ENCODE measurements around the gene PLXNB1. TPM values are rescaled to one million over a fixed set of nuclear protein-coding genes. Genes with fewer than 3 reads are reported as not detected.
"Not testable (repeated sequence)": the region's sequence is repeated elsewhere in the genome, so short reads cannot be mapped to it uniquely, and the experiment has no call there.

PLXNB1 gene
- total RNA-seq, 1 experiment from 2014 or later, result 23.4 TPM

- DNase-seq (ENCODE audit: low read depth), result no peak
These were observed 23.1 kb downstream of the PLXNB1 start for GRCh38 chr3:48406443-48407431.

- no peak for DNase-seq (ENCODE audit: low read depth)
These were observed 23.9 kb downstream of the PLXNB1 start for GRCh38 chr3:48405971-48406370.

GRCh38 chr3:48405343-48405881, 24.5 kb downstream of the PLXNB1 start:
- DNase-seq (ENCODE audit: low read depth), result no peak

- DNase-seq (ENCODE audit: low read depth), result no peak
These were observed 25.2 kb downstream of the PLXNB1 start for GRCh38 chr3:48404440-48405342.

DNA sequence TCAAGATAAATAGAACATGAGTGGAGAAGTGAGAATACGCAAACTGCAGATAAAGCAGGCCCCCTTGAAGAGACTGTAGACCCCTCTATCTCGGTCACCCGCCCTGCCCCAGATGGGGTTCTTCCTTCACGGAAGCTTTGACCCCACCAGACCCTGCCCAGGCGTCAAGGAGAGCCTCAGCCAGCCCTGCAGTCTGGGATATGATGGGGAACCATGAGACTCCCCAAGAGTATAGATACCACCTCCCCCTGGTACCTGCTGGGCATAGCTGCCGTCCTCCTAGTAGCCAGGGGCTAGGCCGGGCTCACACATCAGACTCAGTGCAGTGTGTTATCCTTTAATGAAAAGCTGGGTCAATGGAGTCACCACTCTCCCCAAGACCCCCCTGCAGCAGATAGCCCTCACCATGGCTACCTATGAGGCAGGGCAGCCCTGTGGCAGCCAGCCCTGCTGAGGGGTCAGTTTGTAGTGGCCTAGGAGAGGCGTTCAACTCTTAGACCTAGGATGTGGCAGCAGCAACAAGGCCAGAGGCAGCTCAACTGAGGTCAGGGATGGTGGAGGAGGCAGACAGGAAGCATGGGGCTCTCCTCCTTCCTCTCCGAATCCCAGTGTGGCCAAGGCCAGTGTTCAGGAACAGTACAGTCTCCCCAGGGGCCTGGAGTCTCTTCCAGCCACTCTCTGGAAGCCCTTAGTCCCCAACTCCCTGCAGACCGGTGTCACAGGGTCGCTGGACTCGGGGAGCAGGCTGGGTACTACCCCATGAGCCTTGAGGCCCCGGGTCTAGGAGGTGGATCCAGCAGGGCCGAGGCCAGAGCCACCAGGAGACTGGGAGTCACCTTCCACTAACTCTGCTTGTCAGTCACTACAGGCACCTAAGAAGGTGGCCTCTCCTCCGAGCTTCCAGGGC, 26.1 kb downstream of the PLXNB1 start:
- no peak for DNase-seq (ENCODE audit: low read depth)

- no peak for DNase-seq (ENCODE audit: low read depth)
These were observed 27.0 kb downstream of the PLXNB1 start for GRCh38 chr3:48402907-48403306.

GRCh38 chr3:48402281-48402732, 27.6 kb downstream of the PLXNB1 start:
- DNase-seq (ENCODE audit: low read depth), result peak; percentile 90

DNA sequence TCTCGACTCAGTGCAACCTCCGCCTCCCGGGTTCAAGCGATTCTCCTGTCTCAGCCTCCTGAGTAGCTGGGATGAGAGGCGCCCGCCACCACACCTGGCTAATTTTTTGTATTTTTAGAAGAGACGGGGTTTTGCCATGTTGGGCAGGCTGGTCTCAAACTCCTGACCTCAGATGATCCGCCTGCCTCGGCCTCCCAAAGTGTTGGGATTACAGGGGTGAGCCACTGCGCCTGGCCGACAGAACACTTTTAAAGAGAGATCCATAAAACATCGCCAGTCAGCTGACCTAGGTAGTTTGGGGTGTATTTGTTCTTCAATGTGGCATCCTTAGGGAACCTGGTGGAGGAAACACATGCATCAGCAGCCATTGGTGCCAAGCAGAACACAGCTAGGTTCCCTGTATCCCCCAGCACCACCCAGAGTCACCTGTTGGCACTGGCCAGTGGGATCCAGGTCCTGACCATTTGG, 28.4 kb downstream of the PLXNB1 start:
- DNase-seq (ENCODE audit: low read depth), result not testable (repeated sequence)

DNA sequence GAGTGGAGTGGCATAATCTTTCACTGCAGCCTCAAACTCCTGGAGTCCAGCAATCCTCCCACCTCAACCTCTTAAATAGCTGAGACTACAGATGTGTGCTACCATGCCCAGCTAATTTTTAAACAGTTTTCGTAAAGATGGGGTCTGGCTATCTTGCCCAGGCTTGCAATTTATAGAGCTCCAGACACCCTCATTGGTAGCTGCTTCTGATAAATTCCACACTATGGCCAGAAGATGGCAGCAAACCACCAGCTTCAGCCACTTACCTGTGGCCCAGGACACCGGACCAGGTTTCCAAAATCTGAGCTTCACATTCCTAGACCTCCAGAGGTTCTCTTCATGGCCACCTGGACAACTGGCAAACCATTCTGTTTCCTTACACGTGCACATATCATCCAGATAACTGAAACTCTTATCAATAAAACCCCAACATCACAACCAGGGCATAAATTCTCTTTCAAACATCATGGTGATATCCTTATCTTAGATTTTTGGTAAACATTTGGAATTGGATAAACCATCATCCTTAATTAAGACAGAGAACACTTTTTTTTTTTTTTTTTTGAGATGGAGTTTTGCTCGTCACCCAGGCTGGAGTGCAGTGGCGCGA, 29.0 kb downstream of the PLXNB1 start:
- DNase-seq (ENCODE audit: low read depth), result peak; percentile 57

DNA sequence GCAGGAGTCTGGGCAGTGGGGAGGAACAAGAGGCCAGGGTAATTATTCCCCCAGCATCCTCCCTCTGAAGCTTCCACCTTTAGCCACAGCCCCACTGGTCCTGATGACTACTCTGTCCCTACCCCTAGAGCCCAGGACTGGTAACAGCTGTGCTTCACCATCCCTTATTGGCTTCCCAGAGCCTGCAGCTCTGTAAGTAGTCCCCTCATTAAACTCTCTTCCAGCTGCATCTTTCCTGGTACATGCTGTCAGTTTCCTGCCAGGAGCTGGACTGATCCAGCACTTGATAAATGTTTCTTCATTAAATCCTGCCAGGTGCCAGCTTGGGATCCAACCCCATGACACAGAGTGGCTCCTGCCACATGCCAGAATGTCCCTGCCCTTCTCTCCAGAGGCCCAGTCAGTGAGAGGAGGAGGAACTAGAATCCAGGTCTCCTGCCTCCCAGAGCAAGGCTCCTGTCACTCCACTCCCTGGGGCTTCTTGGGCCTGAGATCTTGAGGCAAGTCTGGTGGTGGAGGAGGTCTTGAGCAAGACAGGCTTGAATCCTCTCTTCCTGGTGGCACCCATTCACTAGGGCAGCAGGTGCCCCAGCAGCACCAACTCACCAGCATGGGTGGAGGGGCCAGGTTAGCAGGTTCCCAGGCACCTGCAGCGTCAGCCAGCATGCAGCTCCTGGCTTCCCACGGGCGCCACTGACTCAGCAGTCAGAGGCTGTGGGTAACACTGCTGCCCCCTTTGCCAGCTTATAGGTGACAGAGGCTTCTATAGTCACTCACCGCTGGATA, 30.3 kb downstream of the PLXNB1 start:
- DNase-seq (ENCODE audit: low read depth), result no peak

DNA sequence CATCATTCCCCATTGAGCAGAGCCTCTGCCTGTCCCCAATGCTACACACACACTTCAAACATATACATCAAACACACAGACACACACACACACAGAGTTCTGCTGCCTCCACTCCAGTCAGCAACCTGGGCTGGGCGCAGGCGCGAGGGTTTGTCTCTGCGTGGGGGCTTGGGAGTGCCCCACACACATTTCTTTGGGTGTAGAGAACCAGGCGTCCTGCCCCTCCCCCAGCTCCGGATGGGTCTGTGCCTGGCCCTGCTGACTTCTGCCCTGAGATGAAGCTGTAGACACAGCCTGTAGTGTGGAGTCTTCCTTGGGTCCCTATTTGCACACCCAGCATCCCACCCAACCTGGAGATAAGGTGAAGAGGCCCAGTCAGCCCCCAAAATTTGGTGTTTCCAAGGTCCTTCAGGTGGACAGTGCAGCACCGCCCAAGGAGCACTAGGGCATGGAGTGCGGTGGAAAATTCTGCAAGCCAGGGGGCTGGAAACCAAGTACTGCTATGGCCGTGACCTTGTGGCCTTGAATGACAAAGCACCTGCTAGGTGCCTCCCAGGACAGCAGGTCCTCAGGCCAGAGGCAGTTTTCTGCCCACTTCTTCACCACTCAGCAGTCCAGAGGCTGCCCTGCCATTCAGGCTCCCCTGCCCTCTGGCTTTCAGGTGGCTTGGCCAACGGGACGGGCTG, 31.0 kb downstream of the PLXNB1 start:
- DNase-seq (ENCODE audit: low read depth), result no peak

DNA sequence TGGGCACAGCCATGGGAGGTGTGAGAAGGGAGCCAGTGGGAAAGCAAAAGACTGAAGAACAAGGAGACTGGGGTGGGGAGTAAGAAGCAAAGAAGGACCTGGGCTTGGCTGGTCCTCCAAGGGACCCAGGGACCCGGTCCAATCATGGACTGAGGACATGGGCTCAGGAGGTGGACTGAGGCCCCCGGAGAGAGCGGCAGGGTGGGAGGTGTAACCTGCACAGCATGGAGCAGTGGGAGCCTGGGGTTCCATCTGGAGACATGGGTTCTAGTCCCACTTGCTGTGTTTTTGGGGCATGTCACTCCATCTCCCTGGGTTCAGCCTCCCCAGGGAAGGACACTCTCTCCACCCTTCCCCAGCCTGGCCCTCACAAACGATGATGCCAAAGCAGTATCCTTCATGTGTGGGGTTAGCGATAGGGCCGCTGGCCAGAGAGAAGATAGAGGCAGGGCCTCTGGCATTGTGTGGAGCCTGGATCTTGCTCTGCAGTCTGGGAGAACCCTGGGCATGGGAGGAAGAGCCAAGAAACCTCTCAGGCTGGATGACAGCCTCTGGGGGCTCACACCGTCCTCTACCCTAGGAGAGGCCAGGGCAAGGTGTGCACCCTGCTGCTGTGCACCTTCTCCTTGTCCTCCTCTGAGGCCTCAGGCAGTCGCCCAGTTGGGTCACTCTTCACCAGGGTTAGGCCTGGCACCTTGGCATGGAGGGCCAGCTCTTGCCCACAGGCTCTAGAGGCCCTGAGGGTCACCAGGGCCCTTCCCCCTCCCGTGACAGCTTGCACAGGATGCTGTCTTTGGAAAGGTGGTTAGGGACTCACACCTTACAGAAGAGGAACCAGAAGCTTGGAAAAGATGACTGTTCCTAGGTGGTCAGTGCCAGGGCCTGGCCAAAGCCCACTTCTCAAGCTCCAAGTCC, 31.9 kb downstream of the PLXNB1 start:
- DNase-seq (ENCODE audit: low read depth), result no peak

DNA sequence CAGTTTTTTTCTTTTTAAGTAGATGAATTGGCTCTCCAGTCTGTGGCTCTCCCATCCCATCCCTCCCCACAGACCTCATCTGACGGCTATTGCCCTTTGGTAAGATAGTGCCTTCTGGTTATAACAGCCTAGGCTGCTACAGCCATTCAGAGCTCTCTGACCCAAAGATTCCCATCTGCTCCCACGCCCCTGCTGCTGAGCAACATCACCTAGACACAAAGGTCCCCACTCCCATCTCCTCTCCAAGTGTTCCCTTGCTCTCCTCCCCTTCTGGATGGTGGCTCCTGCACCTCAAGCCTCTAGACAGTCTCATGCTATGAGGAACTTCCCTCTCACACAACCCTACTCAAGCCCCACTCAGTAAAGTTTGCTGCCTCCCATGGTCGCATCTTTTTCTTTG, 34.2 kb downstream of the PLXNB1 start:
- DNase-seq (ENCODE audit: low read depth), result no peak

DNA sequence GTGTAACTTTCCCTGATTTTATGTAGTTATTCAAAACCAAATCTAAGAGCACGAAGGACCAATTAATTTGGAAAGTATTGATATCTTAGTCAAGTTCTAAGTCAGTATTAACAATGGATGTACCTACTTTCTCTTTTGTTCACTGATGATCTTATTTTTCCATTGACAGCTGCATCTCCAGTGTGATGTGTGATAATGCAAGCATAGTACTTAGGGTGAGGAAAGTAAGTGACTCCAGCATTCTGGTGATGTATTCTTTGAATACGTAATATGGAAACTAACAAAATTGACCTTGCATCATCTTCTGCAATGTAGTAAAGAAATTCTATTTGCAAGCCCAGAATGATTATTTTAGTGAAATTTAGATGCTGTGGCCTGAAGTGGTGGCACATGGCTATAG, 35.5 kb downstream of the PLXNB1 start:
- DNase-seq (ENCODE audit: low read depth), result no peak

- no peak for DNase-seq (ENCODE audit: low read depth)
These were observed 40.9 kb downstream of the PLXNB1 start for GRCh38 chr3:48388966-48389365.

- no peak for DNase-seq (ENCODE audit: low read depth)
These were observed 42.3 kb downstream of the PLXNB1 start for GRCh38 chr3:48387634-48388033.

DNA sequence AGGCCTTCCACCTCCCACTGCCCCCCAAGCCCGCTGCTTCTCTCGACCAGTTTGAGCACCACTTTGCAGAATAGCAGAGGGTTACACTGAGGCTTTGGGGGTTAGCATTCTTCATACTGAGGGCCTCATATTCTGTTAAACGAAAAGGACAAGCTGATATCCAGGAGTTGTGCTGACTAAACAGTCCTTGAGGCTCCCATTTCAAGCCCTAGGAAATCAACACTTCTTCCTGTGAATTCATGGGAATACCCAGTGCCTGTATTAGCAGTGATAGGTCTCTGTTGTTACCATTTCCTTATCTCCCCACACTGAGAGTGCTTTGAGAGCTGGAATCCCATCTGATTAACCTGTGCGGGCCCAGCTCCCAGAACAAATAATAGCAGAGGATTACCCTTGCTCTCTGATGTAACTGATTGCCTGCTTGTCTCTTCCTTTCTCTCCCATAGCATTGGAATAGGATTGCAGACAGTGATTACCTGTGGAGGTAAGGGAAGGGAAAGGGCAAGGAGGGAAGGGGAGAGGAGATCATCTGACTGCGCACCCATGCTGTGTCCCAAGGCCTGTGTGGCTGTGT, 56.9 kb downstream of the PLXNB1 start:
- no peak for DNase-seq (ENCODE audit: low read depth)

Measured in LHCN-M2 (cell line).